ENCODE data around the gene E2F2.
A peak's percentile ranks its signal among the peaks of the same experiment; 100 is the strongest.
"Not testable (repeated sequence)": the region's sequence is repeated elsewhere in the genome, so short reads cannot be mapped to it uniquely, and the experiment has no call there.

The E2F2 gene

DNA sequence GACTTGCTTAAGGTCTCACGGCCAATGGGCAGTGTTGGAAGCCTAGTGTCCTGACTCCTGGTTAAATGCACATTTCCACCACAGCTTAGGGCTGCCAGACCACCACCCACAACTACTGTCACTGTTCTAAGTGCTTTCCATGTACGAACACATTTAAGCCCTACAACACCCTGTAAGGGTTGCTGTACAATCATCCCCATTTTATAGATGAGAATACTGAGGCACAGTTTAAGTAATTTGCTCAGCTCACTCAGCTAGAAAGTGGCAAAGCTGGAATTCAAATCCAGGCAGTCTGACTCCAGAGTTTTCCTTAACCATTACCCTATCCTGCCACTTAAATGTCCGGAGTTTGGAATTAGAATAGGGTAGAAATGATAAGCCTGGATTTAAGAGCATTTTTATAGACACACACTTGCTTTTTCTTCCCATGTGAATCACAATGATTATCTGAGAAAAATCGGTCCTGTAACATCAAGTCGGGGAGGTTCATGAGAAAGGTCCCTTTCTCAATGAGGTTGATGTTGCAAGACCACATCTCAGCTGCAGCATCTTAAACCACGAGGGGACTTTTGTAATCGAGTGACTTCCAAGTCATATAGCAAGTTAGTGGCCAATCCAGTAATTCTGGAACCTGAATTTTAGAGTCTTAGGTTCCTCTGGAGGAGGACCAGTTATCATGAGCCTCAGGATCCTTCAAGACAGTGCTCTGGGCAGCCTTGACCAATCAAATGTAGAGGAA lies 8.6 kb downstream of the E2F2 start:
- DNase-seq = no peak

DNA sequence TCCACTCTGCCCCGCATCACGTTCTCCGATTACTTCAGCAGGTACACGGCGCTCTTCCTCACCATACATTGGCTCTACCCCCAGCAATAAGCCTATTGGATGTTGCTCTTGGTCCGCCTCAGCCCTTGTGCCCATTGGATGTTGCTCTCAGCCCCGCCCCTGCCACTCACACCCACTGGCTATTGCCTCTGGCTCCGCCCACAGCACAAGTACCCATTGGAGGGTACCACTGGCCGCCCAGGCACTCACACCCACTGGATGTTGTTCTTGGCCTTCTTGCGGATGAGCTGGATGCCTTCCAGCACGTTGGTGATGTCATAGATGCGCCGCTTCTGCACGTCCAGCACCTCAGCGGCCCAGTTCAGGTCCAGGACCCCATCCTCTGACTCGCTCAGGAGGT lies 9.4 kb downstream of the E2F2 start:
- DNase-seq = no peak

DNA sequence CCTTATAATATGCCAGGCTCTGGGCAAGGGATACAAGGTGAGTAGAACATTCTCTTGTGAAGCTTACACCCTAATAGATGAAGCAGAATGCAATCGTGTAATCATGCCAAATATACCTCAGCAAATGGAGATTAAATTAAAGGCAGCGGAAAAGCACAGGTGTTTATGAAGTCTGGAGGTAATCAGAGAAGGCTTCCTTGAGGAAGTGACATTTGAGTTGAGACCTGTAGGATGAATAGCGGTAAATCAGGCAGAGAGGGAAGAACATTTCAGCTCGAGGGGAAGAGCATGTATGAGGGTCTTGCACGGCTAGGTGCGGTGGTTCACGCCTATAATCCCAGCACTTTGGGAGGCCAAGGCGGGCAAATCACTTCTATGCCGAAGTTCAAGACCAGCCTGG lies 13.5 kb downstream of the E2F2 start:
- DNase-seq = no peak

DNA sequence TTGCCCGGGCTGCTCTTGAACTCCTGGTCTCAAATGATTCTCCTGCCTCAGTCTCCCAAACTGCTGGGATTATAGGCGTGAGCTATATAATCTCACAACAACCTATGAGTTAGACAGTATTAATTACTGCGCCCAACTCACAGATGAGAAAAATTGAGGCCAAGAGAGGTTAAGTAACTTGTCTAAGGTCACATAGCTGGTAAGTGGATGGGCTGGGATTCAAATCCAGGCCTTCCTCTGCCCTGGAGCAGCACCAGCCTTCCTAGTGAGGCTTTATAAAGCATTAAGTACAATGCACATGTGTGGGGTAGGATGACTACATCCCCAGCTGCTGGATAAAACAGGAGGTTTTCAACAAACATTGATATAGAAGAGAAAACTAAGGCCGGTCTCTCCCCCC lies 15.1 kb downstream of the E2F2 start:
- DNase-seq = no peak

DNA sequence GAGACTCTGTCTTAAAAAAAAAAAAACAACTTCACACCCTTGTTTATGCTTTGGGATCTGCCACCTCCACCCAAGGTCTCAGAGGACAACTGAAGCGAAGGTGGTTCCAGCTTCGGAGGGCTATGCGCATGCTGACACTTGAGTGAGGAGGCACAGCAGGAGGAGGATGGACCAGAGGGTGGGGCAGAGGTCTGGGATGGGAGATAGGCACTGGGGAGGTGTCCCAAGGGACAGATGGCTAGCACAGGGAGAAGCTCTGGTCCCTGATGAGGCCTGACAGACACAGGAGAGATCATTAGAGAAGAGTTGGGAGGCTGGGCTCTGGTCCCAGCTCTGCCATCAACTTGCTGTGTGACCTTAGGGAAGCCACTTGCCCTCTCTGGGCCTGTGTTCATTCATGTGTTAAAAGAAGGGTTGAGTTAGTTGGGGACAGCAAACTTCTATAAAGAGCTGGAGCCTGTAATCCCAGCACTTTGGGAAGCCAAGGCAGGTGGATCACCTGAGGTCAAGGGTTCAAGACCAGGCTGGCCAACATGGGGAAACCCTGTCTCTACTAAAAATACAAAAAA lies 16.8 kb downstream of the E2F2 start:
- DNase-seq = no peak

GRCh38 chr1:23509896-23510295 lies 21.1 kb downstream of the E2F2 start:
- DNase-seq = no peak

DNA sequence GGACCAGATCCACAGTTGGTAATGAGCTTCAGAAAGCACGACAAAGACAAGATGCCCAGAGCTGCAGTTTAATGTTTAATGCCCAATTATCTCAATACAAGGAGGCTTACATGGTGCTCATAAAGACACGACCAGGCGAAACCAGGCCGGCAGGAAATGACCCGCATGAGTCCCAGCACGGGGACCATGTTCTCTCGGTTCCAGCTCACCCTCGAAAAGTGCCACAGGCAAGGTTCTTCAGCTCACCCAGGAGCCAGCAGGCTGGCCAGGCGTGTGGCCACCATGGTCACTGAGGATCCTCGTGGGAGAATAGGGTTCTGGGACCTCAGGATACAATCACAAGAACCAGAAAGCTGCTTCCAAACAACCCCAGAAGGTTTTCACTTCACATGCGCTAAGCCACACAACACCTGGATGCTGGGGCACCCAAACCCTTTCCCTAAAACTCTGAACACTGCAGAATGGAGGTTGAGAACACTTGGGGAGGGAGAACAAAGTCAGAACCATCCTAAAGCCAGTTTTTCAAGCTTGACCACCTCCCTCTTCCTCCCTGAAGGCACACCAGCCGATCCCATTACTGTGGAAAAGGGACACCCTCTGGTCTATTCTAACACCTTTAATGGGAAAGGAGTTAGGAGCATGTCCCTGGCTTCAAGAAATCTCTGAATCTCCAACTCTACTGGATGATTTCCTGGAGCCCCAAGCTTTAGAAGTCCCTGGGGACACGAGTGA lies 24.5 kb downstream of the E2F2 start:
- no peak for DNase-seq

DNA sequence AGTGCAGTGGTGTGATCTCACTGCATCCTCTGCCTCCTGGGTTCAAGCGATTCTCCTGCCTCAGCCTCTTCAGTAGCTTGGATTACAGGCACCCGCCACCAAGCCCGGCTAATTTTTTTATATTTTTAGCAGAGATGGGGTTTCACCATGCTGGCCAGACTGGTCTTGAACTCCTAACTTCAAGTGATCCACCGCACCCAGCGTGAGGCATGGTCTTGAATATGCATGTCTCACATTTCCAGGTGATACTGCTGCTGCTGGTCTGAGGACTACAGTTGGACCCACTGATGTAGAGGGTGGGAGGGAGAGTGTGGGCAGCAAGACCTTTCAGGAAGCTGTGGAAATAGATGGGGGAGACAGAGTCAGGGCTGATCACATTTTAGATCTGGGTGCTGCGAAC lies 25.2 kb downstream of the E2F2 start:
- no peak for DNase-seq

DNA sequence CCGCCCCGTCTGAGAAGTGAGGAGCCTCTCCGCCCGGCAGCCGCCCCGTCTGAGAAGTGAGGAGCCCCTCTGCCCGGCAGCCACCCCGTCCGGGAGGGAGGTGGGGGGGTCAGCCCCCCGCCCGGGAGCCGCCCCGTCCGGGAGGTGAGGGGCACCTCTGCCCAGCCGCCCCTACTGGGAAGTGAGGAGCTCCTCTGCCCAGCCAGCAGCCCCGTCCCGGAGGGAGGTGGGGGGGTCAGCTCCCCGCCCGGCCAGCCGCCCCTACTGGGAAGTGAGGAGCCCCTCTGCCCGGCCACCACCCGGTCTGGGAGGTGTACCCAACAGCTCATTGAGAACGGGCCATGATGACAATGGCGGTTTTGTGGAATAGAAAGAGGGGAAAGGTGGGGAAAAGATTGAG lies 26.9 kb downstream of the E2F2 start:
- DNase-seq = not testable (repeated sequence)

GRCh38 chr1:23502951-23503350 lies 28.1 kb downstream of the E2F2 start:
- no peak for DNase-seq

DNA sequence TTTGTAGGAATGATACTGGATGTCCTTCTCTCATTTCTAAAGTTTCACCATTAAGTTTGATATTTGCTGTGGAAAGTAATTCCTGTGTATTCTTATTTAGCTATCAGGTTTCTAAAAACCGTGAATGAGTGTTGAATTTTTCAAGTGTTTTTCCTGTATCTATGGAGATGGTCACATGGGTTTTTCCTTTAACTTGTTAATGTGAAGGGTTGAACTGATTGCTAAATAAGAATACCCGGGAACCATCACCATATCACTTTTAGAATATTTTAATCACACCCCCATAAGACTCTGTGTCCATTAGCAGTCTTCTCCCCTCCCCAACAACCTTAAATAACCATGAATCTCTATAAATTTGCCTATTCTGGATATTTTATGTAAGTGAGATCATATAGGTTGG lies 30.6 kb downstream of the E2F2 start:
- DNase-seq = no peak

GRCh38 chr1:23497777-23498439 lies 33.1 kb downstream of the E2F2 start:
- no peak for DNase-seq

GRCh38 chr1:23496490-23497181 lies 34.4 kb downstream of the E2F2 start:
- no peak for DNase-seq

GRCh38 chr1:23494836-23495235 lies 36.2 kb downstream of the E2F2 start:
- DNase-seq = not testable (repeated sequence)

GRCh38 chr1:23492776-23493175 lies 38.3 kb downstream of the E2F2 start:
- not testable (repeated sequence) for DNase-seq

- DNase-seq = no peak
Measured at GRCh38 chr1:23492132-23492720, 38.8 kb downstream of the E2F2 start.

DNA sequence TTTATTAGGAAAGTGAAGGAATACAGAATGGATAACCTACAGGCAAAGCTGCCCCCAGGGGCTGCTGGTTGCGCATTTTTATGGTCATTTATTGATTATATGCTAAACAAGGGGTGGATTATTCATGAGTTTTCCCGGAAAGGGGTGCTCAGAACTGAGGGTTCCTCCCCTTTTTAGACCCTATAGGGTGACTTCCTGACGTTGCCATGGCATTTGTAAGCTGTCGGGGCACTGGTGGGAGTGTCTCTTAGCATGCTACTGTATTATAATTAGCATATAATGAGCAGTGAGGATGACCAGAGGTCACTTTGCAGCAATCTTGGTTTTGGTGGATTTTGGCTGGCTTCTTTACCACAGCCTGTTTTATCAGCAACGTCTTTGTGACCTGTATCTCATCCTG lies 41.2 kb downstream of the E2F2 start:
- DNase-seq = no peak

- no peak for DNase-seq
Measured at GRCh38 chr1:23485002-23485332, 46.1 kb downstream of the E2F2 start.

GRCh38 chr1:23484253-23485001 lies 46.6 kb downstream of the E2F2 start:
- DNase-seq = peak; percentile 83

DNA sequence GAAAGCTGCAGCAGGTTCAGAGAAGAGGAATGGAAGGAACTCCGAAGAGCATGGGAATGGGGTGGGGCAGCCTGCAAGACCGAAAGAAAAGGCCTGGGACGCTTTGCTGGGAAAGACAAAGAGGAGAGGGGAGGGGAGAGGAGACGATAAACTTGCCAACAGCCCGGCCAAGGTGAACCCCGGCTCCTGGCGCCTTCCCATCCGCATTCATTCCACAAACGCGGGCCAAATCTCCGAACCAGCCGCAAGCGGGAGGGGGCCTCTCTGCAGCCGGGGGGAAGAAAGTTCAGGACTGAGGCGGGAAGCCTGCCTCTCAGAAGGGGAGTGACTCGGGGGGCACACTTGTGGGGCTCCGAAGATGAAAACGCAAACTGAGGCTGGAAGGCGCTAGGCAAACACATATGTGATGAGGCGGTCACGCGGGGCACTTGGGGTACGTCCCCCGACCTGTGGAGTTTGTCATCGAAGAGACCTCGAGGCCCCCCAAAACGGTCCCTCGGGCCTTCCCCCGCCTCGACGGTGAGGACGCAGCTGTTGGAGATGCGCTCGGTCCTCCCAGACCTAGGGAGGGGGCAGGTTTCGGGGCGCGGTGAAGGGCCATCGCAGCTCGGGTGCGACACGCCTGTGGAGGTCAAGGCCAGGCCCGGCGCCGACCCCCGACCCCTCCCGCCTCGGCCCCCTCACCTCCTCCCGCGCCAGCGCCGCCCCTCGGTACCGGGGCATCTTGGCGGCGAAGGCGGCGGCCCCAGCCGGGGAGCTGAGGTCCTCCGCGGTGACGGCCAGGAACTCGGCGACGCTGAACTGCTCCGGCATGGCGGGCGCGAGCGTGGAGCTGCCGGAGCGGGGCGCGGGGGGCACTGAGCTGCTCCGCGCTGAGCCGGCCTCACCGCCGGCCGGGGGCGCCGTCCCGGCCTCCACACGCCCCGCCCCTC lies 47.4 kb downstream of the E2F2 start, which contains the start of gene ASAP3:
ASAP3 (minus strand) TSS at position 859 of the 932 bp plus-strand sequence; CDS start at position 813, 46 bp downstream.
- peak; percentile 61 for DNase-seq

DNA sequence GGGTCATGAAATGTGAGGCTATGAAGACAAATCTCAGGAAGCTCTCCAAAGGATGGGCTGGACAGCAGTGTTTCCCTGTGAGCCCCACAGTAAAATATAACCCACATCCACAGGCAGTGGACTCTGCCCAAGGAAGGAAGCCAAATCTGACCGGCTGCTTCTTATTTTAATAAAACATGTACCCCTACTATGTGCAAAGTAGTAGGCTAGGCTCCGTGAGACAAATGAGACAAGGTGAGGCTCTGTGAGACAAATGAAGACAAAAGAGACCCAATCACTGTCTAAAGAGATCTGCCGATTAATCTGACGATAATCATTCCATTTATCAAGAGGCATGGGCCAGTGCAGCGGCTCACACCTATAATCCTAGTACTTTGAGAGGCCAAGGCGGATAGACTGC lies 49.1 kb downstream of the E2F2 start:
- no peak for DNase-seq
